ENCODE results near the gene LMNA.

GRCh38 chr1:156176610-156177210 is 62.2 kb downstream of the LMNA start:
- no peak for TF ChIP-seq POLR2A (IDR thresholded peaks at IDR 0.05; ENCODE audit: low read length)
- TF ChIP-seq GATA1 (IDR thresholded peaks at IDR 0.05; ENCODE audit: low read depth, low read length) = no peak

Measured in erythroblast (primary cell).